Measurements from ENCODE around the gene ZSWIM3.

DNA sequence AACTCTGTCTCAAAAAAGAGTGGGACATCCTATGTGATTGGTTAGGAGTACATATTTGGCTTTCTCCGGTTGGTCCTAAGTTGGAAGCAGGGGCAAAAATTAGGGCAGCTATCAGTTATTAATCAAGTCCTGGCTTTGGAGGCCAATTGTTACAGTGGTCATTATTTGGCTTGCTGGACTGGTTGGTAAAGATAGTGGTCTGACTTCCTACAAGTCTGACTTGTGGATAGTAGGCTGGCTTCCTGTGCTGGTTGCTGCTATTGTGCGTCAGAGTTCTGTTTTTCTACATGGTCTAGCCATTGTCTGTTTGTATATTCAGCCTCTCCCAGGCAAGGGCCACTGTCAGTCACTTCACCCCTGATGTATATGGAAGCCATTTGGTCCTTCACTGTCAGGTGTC is 7.2 kb upstream of the ZSWIM3 start:
- TF ChIP-seq CTCF (IDR thresholded peaks at IDR 0.05 in 4 of 5, conservative IDR thresholded peaks at IDR 0.05 in 1 of 5) (no peak), POLR2A (IDR thresholded peaks at IDR 0.05) (no peak)

All from gastrocnemius medialis (tissue), 4 donors.